ENCODE measurements around the gene METTL5.

DNA sequence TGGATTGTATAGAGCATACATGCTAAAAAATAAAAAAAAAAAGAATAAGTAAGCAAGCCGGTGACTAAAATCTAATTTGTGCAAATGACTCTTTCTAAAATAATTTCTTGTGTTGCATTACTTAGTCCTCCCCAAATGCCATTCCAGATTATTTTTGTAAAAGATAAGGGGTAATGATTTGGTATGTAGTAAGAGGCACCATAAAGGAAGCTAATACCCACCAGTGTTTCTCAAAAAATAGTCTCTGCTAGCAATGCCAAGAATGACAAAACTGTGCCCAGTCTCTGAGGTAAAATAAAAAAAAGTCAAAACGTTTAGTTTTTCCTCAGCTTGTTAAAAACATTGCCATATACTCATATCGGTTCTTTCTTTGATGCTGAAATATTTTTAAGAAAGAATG, 2.7 kb downstream of the METTL5 start:
- no peak for TF ChIP-seq EZH2 (IDR thresholded peaks at IDR 0.05; ENCODE audit: borderline replicate concordance, low read depth, low read length, severe bottlenecking)
- TF ChIP-seq, protein P1, sequence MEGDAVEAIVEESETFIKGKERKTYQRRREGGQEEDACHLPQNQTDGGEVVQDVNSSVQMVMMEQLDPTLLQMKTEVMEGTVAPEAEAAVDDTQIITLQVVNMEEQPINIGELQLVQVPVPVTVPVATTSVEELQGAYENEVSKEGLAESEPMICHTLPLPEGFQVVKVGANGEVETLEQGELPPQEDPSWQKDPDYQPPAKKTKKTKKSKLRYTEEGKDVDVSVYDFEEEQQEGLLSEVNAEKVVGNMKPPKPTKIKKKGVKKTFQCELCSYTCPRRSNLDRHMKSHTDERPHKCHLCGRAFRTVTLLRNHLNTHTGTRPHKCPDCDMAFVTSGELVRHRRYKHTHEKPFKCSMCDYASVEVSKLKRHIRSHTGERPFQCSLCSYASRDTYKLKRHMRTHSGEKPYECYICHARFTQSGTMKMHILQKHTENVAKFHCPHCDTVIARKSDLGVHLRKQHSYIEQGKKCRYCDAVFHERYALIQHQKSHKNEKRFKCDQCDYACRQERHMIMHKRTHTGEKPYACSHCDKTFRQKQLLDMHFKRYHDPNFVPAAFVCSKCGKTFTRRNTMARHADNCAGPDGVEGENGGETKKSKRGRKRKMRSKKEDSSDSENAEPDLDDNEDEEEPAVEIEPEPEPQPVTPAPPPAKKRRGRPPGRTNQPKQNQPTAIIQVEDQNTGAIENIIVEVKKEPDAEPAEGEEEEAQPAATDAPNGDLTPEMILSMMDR (IDR thresholded peaks at IDR 0.05; ENCODE audit: borderline replicate concordance, extremely low read depth, low read length, poor library complexity, severe bottlenecking): no peak

Data from DND-41 (cell line).